Measurements from ENCODE around the gene NCAPH2. TPM values are rescaled to one million over a fixed set of nuclear protein-coding genes. Genes with fewer than 3 reads are reported as not detected.

Gene NCAPH2
- total RNA-seq, 2 donors from 2014 or later = 27.4 to 71.5 TPM

DNA sequence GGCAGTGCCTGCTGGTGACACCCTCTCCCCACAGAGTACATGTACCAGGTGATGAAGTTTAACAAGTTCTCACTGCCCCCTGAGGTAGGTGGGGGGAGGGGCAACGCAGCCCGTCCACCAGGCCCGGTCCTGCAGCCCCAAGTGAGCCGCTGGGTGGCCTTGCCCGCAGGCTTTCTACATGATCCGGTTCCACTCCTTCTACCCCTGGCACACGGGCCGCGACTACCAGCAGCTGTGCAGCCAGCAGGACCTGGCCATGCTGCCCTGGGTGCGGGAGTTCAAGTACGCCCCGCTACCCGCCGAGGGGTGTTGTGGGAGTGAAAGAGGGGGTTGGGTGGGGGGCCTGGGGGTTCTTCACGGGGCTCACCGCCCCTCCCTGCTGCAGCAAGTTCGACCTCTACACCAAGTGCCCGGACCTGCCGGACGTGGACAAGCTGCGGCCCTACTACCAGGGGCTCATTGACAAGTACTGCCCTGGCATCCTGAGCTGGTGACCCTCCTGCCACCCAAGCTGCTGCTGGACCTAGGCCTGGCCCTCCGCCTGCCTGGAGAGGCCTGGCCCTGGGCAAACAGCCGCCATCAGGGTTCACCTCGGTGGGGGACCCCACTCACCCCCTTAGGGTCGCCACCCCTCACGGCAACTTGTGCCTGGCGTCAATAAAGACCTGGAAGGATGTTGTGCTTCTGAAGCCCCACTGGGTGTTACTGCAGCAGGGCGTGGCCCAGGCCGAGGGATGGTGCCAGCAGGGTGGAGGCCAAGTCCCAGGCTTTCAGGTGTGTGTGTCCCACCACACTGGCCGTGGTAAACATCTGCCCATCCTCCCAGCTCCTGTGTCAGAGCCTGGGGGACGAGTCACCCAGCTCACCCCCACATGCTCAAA lies 18.4 kb upstream of the NCAPH2 start:
- no peak for DNase-seq
- Histone ChIP-seq H3K4me1 (no peaks in the 10 kb centered on the region), H3K9me3 (no peaks in the 10 kb centered on the region), H3K27ac (no peak overlapping the region), H3K4me3 (no peak overlapping the region), H3K36me3 (no peaks in the 10 kb centered on the region), H3K27me3 (no peaks in the 10 kb centered on the region), H3K9ac (ENCODE audit: low read depth in 2 of 2, low read length in 2 of 2) (no peak overlapping the region)
- TF ChIP-seq, protein P1, sequence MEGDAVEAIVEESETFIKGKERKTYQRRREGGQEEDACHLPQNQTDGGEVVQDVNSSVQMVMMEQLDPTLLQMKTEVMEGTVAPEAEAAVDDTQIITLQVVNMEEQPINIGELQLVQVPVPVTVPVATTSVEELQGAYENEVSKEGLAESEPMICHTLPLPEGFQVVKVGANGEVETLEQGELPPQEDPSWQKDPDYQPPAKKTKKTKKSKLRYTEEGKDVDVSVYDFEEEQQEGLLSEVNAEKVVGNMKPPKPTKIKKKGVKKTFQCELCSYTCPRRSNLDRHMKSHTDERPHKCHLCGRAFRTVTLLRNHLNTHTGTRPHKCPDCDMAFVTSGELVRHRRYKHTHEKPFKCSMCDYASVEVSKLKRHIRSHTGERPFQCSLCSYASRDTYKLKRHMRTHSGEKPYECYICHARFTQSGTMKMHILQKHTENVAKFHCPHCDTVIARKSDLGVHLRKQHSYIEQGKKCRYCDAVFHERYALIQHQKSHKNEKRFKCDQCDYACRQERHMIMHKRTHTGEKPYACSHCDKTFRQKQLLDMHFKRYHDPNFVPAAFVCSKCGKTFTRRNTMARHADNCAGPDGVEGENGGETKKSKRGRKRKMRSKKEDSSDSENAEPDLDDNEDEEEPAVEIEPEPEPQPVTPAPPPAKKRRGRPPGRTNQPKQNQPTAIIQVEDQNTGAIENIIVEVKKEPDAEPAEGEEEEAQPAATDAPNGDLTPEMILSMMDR (IDR thresholded peaks at IDR 0.05) = no peak
- intact Hi-C loops (cut with DNase I) = no loop called here

DNA sequence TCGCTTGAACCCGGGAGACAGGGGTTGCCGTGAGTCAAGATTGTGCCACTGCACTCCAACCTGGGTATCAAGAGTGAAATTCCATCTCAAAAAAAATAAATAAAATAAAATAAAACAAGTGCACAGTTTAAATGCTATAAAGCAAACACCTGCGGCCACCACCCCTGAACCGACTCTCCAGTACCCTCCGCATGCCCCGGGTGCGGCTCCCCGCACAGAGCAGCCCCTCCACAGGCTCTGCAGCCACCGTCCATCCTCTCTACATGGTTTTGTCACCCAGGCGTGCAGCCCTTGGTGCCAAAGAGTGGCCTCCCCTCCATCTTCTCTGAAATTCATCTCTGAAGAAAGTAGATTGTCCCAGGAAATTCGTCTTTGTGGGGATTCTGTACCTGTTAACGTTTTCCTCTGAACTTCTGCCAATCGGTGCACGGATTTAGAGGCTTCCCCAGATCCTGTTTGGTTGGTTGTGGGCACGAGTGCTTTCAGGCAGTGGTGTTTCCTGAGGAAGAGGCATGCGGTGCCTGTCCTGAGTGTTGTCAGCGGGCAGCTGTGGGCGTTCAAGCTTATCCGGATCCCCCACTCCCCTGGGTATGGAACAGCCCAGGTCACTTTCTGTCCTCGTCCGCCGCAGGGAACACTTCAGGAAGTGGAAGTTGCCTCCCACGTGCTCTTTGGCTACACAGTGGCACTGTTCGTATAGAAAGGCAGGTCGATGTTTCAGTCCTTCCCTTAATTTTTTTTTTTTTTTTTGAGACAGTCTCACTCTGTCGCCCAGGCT lies 17.3 kb upstream of the NCAPH2 start:
- intact Hi-C loops (cut with DNase I) = no loop called here
- Histone ChIP-seq H3K27me3 (no peaks in the 10 kb centered on the region), H3K36me3 (no peaks in the 10 kb centered on the region), H3K9me3 (no peaks in the 10 kb centered on the region), H3K4me1 (no peaks in the 10 kb centered on the region), H3K4me3 (no peak overlapping the region), H3K9ac (ENCODE audit: low read depth in 2 of 2, low read length in 2 of 2) (no peak overlapping the region), H3K27ac (no peak overlapping the region)
- DNase-seq = no peak
- TF ChIP-seq, protein P1 (IDR thresholded peaks at IDR 0.05) = no peak

DNA sequence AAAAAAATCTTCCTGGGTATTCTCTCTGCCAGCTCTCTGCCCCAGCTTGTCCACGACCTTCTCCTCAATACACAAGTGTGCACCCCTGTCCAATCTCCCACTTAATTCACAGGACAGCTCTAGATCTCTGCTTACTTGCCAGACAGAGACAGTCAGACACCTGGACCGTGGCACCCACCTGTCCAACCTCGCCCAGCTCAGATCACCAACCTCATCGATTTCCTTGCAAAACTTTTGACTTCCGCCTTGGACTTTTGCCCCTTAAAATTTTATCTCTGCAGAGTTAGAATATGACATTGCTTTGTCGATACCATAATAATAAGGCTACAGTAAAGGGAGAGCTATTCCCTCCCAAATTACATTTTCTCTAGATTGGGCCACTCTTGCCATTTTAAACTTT lies 10.9 kb upstream of the NCAPH2 start:
- Histone ChIP-seq H3K9me3 (no peaks in the 10 kb centered on the region), H3K27ac (no peak overlapping the region), H3K27me3 (no peaks in the 10 kb centered on the region), H3K4me1 (no peaks in the 10 kb centered on the region), H3K4me3 (no peak overlapping the region), H3K36me3 (no peaks in the 10 kb centered on the region), H3K9ac (ENCODE audit: low read depth in 2 of 2, low read length in 2 of 2) (no peak overlapping the region)
- TF ChIP-seq, protein P1 (IDR thresholded peaks at IDR 0.05) = no peak
- DNase-seq = no peak
- intact Hi-C loops (cut with DNase I) = no loop called here

DNA sequence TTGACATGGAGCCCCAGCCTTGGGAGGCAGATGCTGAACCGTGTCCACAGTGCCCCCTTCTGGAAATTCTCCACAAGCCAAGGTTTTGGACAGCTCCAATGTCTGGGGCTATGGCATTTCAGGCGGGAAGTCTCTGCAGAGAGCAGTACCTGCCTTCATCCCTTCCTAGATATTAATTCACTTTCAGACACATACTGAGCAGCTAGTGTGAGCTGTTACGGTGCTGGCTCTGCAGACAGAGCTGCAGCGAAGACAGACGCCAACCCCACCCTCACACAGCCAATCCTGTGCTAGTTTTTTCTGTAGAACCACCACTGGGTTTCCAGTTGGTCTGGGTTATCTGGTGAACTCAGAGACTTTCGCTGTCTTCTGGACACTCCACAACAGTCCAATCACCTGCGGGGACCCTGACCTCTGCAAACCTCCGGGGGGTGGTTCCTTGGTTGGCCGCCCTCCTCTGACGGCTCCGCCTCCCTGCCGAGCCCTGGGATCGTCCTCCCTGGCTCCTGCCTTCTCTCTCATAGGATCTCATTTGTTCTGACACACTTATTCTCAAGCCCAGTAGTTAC lies 9.6 kb upstream of the NCAPH2 start:
- TF ChIP-seq, protein P1 (IDR thresholded peaks at IDR 0.05) = peak; percentile 65
- intact Hi-C loops (cut with DNase I) = no loop called here
- Histone ChIP-seq H3K9ac (ENCODE audit: low read depth in 2 of 2, low read length in 2 of 2) (peak overlapping the region in 1 of 2 donors; percentile 26), H3K9me3 (no peaks in the 10 kb centered on the region), H3K36me3 (no peaks in the 10 kb centered on the region), H3K27ac (no peak overlapping the region), H3K4me3 (no peak overlapping the region), H3K27me3 (no peaks in the 10 kb centered on the region), H3K4me1 (no peaks in the 10 kb centered on the region)
- peak; percentile 88 for DNase-seq

DNA sequence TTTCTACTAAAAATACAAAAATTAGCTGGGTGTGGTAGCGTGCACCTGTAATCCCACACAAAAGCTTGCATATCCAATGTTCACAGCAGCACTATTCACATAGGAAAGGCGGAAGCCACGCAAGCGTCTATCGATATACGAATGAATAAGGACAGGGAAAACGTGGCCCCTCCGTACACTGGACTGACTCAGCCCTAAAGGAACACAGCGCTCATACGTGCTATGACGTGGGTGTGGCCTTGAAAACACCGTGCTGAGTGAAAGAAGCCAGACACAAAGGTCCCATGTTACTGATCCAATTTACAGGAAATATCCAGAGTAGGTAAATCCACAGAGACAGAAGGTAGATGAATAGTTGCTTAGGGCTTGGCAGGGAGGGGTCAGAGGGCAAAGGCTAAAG lies 7.6 kb upstream of the NCAPH2 start:
- no peak overlapping the region for H3K4me3 ChIP-seq
- no peaks in the 10 kb centered on the region for H3K9me3 ChIP-seq
- no peak overlapping the region for H3K27ac ChIP-seq
- H3K36me3 ChIP-seq = peaks cover 8% of the 10 kb centered on the region
- no peak for DNase-seq
- H3K9ac ChIP-seq (ENCODE audit: low read depth in 2 of 2, low read length in 2 of 2) = no peak overlapping the region
- intact Hi-C loops (cut with DNase I) = loop anchor here (10.0 kb wide), 1 partner anchor 246 kb away; the partner anchor contains the start of gene HDAC10
- no peaks in the 10 kb centered on the region for H3K4me1 ChIP-seq
- no peaks in the 10 kb centered on the region for H3K27me3 ChIP-seq
- TF ChIP-seq, protein P1 (IDR thresholded peaks at IDR 0.05) = no peak

All from colonic mucosa (tissue), 4 donors.